Right lobe of liver (tissue), 4 donors: Measurements from ENCODE around the gene MAPK8IP3.

Experiments used
- POLR2A ChIP-seq: fragments of 450-650 bp; IDR thresholded peaks from one replicate; pipeline ENCODE4 v1.6.1; 2017; ENCODE audit warnings: antibody characterized with exemption, mild to moderate bottlenecking
- TF ChIP-seq, protein P1 (sequence below), 4 donors: fragments of 200-600 bp in 3 of 4; fragments of 450-650 bp in 1 of 4; IDR thresholded peaks; one replicate each; pipeline versions ENCODE4 v1.5.1 to v1.8.0; 2016 to 2022; ENCODE audit warnings: antibody characterized with exemption in 4 of 4, mild to moderate bottlenecking in 2 of 4
- donor health status: DM: no; HTN: no; CAD: no.
- donor health status: DM: no; HTN: no; CAD: no.
- donor health status: DM: no; HTN: yes; CAD: no.

DNA sequence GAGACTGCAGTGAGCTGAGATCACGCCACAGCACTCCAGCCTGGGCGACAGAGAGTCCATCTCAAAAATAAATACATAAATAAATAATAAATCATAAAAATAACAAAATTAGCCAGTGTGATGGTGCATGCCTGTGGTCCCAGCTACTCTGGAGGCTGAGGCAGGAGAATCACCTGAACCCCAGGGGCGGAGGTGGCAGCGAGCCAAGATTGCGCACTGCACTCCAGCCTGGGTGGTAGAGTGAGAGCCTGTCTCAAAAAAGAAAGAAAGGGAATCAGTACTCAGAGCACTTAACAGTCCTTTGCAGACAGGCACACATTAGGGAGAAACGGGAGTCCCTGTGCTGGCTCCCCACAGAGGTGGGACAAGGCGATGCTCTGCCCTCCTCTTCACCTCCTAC is 25.1 kb downstream of the MAPK8IP3 start:
- no peak for TF ChIP-seq POLR2A
- TF ChIP-seq, protein P1, sequence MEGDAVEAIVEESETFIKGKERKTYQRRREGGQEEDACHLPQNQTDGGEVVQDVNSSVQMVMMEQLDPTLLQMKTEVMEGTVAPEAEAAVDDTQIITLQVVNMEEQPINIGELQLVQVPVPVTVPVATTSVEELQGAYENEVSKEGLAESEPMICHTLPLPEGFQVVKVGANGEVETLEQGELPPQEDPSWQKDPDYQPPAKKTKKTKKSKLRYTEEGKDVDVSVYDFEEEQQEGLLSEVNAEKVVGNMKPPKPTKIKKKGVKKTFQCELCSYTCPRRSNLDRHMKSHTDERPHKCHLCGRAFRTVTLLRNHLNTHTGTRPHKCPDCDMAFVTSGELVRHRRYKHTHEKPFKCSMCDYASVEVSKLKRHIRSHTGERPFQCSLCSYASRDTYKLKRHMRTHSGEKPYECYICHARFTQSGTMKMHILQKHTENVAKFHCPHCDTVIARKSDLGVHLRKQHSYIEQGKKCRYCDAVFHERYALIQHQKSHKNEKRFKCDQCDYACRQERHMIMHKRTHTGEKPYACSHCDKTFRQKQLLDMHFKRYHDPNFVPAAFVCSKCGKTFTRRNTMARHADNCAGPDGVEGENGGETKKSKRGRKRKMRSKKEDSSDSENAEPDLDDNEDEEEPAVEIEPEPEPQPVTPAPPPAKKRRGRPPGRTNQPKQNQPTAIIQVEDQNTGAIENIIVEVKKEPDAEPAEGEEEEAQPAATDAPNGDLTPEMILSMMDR (IDR thresholded peaks at IDR 0.05), result no peak
